Endodermal cell (in vitro differentiated cells): ENCODE results near the gene TCF25. TPM values are rescaled to one million over a fixed set of nuclear protein-coding genes. Genes with fewer than 3 reads are reported as not detected.

ENCODE experiments used
- DNase-seq: peaks from one replicate; pipeline ENCODE4 v3.0.0-alpha.2; 2017
- H3K27ac ChIP-seq: 2 replicates; pipeline ENCODE4 v1.5.1; 2013; ENCODE audit warnings: mild to moderate bottlenecking, low read depth, low read length, moderate library complexity
- H3K27me3 ChIP-seq: 2 replicates; pipeline ENCODE4 v1.6.1; 2013; ENCODE audit warnings: mild to moderate bottlenecking, low read length, moderate library complexity; ENCODE audit not compliant: insufficient read depth, control insufficient read depth, poor library complexity, severe bottlenecking
- H3K36me3 ChIP-seq: 2 replicates; pipeline ENCODE4 v1.7.0; 2013; ENCODE audit warnings: mild to moderate bottlenecking, low read length, moderate library complexity; ENCODE audit not compliant: control insufficient read depth, insufficient read depth
- H3K4me1 ChIP-seq: one replicate; pipeline ENCODE4 v1.7.0; 2013; ENCODE audit warnings: low read length; ENCODE audit not compliant: control insufficient read depth, insufficient read depth
- H3K4me3 ChIP-seq: 2 replicates; pipeline ENCODE4 v1.5.1; 2013; ENCODE audit warnings: mild to moderate bottlenecking, low read length, moderate library complexity
- H3K9ac ChIP-seq: 2 replicates; pipeline ENCODE4 v1.6.1; 2013; ENCODE audit warnings: mild to moderate bottlenecking, low read length, moderate library complexity; ENCODE audit not compliant: poor library complexity, severe bottlenecking; ENCODE audit errors: extremely low read depth
- H3K9me3 ChIP-seq: 2 replicates; pipeline ENCODE4 v1.6.1; 2013; ENCODE audit warnings: mild to moderate bottlenecking, low read length, moderate library complexity; ENCODE audit not compliant: control insufficient read depth
- H3K27ac Mint-ChIP-seq: 2 replicates; pipeline ENCODE4 v1.8.0; 2020; ENCODE audit warnings: mixed read lengths
- H3K27me3 Mint-ChIP-seq: 2 replicates; pipeline ENCODE4 v1.8.0; 2021; ENCODE audit warnings: mild to moderate bottlenecking, mixed read lengths; ENCODE audit not compliant: insufficient read depth
- H3K36me3 Mint-ChIP-seq: 2 replicates; pipeline ENCODE4 v1.8.0; 2020; ENCODE audit warnings: low read depth, mixed read lengths
- H3K4me1 Mint-ChIP-seq: 2 replicates; pipeline ENCODE4 v1.8.0; 2020; ENCODE audit warnings: mixed read lengths
- H3K4me3 Mint-ChIP-seq: 2 replicates; pipeline ENCODE4 v1.8.0; 2020; ENCODE audit warnings: mild to moderate bottlenecking, moderate library complexity, mixed read lengths
- H3K9me3 Mint-ChIP-seq: 2 replicates; pipeline ENCODE4 v1.8.0; 2020; ENCODE audit warnings: mild to moderate bottlenecking, mixed read lengths
- CTCF ChIP-seq: fragments of 200-600 bp; sonication (generic); conservative IDR thresholded peaks from 2 replicates; pipeline ENCODE4 v1.5.0; 2021; ENCODE audit warnings: antibody characterized with exemption, mild to moderate bottlenecking
- WGBS, 2 experiments: methylation state at CpG; one replicate each; pipeline versions ENCODE4 v1.1.5 to v1.1.7; 2013; ENCODE audit warnings: missing lambda C conversion rate in 2 of 2, mixed read lengths in 1 of 2; ENCODE audit not compliant: insufficient coverage in 1 of 2, insufficient read length in 1 of 2; 5-methylcytosine and 5-hydroxymethylcytosine counted together
- total RNA-seq, 2 donors: library from RNA; stranded (reverse); fragmentation: NEBNext Ultra II Directional in 1 of 2; extraction: Animal tissue kit (Norgen Biotek cat#: 25700) in 1 of 2; gene quantifications; 2 replicates in 1 of 2; 3 replicates in 1 of 2; pipeline ENCODE4 v1.2.1, GENCODE V29; 2021

TCF25 gene
- total RNA-seq, 2 donors from 2014 or later, result 172 to 176 TPM

GRCh38 chr16:89917773-89918452, 44.5 kb downstream of the TCF25 start:
- Histone ChIP-seq H3K27me3 (no peaks in the 10 kb centered on the region), H3K27ac (no peak overlapping the region), H3K4me1 (no peaks in the 10 kb centered on the region), H3K9ac (peak overlapping the region; percentile 41), H3K36me3 (peaks cover 6% of the 10 kb centered on the region), H3K4me3 (peak overlapping the region; percentile 73), H3K9me3 (no peaks in the 10 kb centered on the region)
- H3K4me3 Mint-ChIP-seq, result peak overlapping the region; percentile 60
- 7 to 8% methylated on average over 10 to 39 of the region's 39 CpGs for WGBS, 2 experiments
- H3K27ac Mint-ChIP-seq, result no peak overlapping the region
- peaks cover 4% of the 10 kb centered on the region for H3K36me3 Mint-ChIP-seq
- peaks cover 22% of the 10 kb centered on the region for H3K27me3 Mint-ChIP-seq
- DNase-seq, result peak; percentile 83
- TF ChIP-seq CTCF, result no peak
- H3K9me3 Mint-ChIP-seq, result no peaks in the 10 kb centered on the region
- H3K4me1 Mint-ChIP-seq, result peaks cover 12% of the 10 kb centered on the region

- peak; percentile 74 for TF ChIP-seq CTCF
- H3K27me3 ChIP-seq, result no peaks in the 10 kb centered on the region
- peak within 1 kb of the TSS; percentile 60 for H3K4me3 Mint-ChIP-seq
- H3K9me3 ChIP-seq, result no peaks in the 10 kb centered on the region
- no peak within 1 kb of the TSS for H3K27ac ChIP-seq
- no peak within 1 kb of the TSS for H3K27ac Mint-ChIP-seq
- no peaks in the 10 kb centered on the region for H3K9me3 Mint-ChIP-seq
- WGBS, 2 experiments, result 13 to 17% methylated on average over 12 to 23 of the region's 23 CpGs
- peaks cover 22% of the 10 kb centered on the region for H3K27me3 Mint-ChIP-seq
- H3K4me3 ChIP-seq, result peak within 1 kb of the TSS; percentile 73
- H3K36me3 ChIP-seq, result peaks cover 3% of the 10 kb centered on the region
- H3K4me1 Mint-ChIP-seq, result peaks cover 12% of the 10 kb centered on the region
- H3K4me1 ChIP-seq, result no peaks in the 10 kb centered on the region
- no peaks in the 10 kb centered on the region for H3K36me3 Mint-ChIP-seq
- H3K9ac ChIP-seq, result peak within 1 kb of the TSS; percentile 41
- DNase-seq, result peak; percentile 82
Observed at GRCh38 chr16:89918453-89919347, 45.3 kb downstream of the TCF25 start, which contains the start of gene MC1R. Gene MC1R, plus strand, starts transcription at chr16:89918862. Its CDS starts 397 bp downstream, at chr16:89919259.

GRCh38 chr16:89919535-89920406, 46.4 kb downstream of the TCF25 start:
- no peak overlapping the region for H3K27ac ChIP-seq

More at GRCh38 chr16:89919535-89920406, 46.4 kb downstream of the TCF25 start:
- Histone ChIP-seq H3K4me1 (no peaks in the 10 kb centered on the region), H3K4me3 (no peak overlapping the region), H3K27me3 (no peaks in the 10 kb centered on the region), H3K9me3 (no peaks in the 10 kb centered on the region), H3K36me3 (no peaks in the 10 kb centered on the region), H3K9ac (no peak overlapping the region)
- no peak for TF ChIP-seq CTCF
- Mint-ChIP-seq H3K4me3 (no peak overlapping the region), H3K27me3 (peaks cover 29% of the 10 kb centered on the region), H3K36me3 (no peaks in the 10 kb centered on the region), H3K4me1 (peaks cover 12% of the 10 kb centered on the region), H3K9me3 (no peaks in the 10 kb centered on the region), H3K27ac (no peak overlapping the region)
- DNase-seq, result no peak
- 96% methylated on average over 47 to 52 of the region's 52 CpGs for WGBS, 2 experiments
